Inflammatory macrophage treated with lipopolysaccharide for 4 hours (primary cell): ENCODE data around the gene ZNF784.
"Not testable (repeated sequence)": the region's sequence is repeated elsewhere in the genome, so short reads cannot be mapped to it uniquely, and the experiment has no call there.

Experiments used
- DNase-seq: peaks from one replicate; pipeline ENCODE4 v3.0.0-alpha.2; 2020

Gene ZNF784

GRCh38 chr19:55599842-55600661 lies 24.3 kb downstream of the ZNF784 start, which contains the start of gene ZNF524:
ZNF524 (plus strand) TSS chr19:55600288; CDS start chr19:55602113, 1,825 bp downstream.
- peak; percentile 82 for DNase-seq

DNA sequence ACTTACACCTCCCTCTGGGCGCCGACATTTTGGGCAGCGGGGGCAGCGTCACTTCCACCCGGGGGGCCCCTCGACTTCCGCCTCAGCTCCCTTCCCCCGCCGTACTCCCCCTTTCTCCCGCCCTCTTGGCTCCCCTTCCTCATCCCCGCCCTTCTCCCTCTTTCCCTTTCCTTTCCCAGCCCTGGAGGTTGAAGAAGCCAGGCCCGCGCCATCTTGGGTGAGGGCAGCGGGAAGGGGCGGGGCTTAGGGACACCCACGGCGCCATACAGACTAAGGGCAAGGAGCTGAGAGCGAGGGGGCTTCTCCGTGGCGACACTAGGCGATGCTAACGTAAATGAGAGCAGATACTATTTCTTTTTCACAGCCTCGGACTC lies 24.9 kb downstream of the ZNF784 start, which contains the start of gene FIZ1:
Gene FIZ1, minus strand, starts transcription at position 50 of the 374 bp plus-strand sequence. CDS start 1,652 bp downstream, outside the sequence.
- DNase-seq = peak; percentile 99

- peak; percentile 95 for DNase-seq
Measured at GRCh38 chr19:55598719-55599467, 25.5 kb downstream of the ZNF784 start.

- no peak for DNase-seq
Measured at GRCh38 chr19:55598034-55598433, 26.3 kb downstream of the ZNF784 start.

GRCh38 chr19:55597501-55597921 lies 26.9 kb downstream of the ZNF784 start:
- DNase-seq = no peak

DNA sequence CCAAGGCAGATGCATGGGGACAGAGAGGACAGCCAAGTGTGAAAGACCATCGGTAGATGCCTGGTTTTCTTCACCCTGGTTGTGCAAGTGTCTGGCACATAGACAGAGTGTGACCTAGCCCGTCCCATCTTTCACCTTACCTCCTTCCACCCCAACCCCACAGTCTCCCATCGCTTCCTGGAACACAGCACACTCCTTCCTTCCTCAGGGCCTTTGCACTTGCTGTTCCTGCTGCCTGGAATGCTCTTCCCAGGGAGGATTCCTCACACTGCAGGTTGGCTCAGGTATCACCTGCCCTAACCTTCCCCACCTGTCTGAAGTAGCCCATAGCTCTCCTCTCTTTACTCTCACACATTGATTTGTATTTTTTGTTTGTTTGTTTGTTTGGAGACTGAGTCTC lies 28.1 kb downstream of the ZNF784 start:
- no peak for DNase-seq

GRCh38 chr19:55594996-55595545 lies 29.3 kb downstream of the ZNF784 start:
- no peak for DNase-seq

GRCh38 chr19:55593096-55593772 lies 31.1 kb downstream of the ZNF784 start:
- DNase-seq = no peak

- DNase-seq = no peak
Measured at GRCh38 chr19:55592391-55593090, 31.8 kb downstream of the ZNF784 start.

- DNase-seq = no peak
Measured at GRCh38 chr19:55591555-55591954, 32.8 kb downstream of the ZNF784 start.

- DNase-seq = no peak
Measured at GRCh38 chr19:55590617-55591016, 33.7 kb downstream of the ZNF784 start.

DNA sequence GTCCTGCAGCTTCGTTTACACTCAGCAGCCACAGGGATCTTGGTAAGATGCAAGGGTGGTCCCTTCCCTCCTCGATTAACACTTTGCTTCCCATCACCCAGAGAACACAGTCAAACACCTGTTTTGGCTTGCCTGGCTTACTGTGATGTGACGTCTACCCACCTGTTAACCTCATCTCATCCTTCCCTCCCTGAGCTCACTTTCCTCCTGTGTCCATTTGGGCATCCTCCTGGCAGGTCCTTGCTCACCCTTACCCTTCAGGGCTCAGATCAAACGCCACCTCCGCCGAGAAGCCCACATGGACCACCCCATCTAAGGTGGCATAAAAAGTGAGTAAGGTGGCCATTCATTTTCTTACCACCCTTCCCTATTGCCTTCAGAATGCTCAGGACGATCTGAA lies 34.3 kb downstream of the ZNF784 start:
- no peak for DNase-seq

GRCh38 chr19:55588738-55589137 lies 35.6 kb downstream of the ZNF784 start:
- no peak for DNase-seq

- DNase-seq = peak; percentile 88
Measured at GRCh38 chr19:55586976-55587668, 37.2 kb downstream of the ZNF784 start.

- no peak for DNase-seq
Measured at GRCh38 chr19:55585658-55586339, 38.6 kb downstream of the ZNF784 start.

DNA sequence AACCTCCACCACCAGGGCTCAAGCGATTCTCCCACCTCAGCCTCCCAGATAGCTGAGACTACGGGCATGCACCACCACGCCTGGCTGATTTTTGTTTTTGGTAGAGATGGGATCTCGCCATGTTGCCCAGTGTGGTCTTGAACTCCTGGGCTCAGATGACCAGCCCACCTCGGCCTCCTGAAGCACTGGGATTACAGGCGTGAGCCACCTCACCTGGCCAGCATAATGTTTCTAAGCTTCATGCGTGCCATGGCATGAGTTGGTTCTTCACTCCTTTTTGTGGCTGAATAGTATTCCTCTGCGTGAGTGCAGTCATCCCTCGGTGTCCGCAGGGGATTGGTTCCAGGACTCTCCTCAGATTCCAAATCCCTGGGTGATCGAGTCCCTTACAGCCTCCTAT lies 39.5 kb downstream of the ZNF784 start:
- DNase-seq = no peak

- not testable (repeated sequence) for DNase-seq
Measured at GRCh38 chr19:55583897-55584296, 40.5 kb downstream of the ZNF784 start.

- DNase-seq = not testable (repeated sequence)
Measured at GRCh38 chr19:55582284-55582683, 42.1 kb downstream of the ZNF784 start.

DNA sequence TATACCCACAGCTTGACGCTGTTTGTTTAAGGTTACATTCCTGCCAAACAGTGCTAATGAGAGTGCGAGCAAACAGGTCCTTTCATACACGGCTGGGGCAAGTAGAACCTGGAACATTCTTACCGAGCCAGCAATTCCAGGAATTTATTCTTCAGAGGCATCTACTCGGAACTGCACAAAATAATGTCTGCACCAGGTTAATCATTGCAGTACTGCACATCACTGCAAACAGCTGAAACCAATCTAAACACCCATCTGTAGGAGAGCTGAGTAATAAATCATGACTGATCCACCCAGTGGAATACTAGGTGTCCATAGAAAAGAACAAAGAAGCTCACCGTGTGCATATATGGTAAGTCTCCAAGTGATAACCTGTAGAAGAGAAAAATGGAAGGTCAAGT lies 42.5 kb downstream of the ZNF784 start:
- DNase-seq = no peak

GRCh38 chr19:55581145-55581822 lies 43.1 kb downstream of the ZNF784 start:
- DNase-seq = no peak
